Body of pancreas (tissue), 4 donors: ENCODE results near the gene EIF4G2. TPM values are rescaled to one million over a fixed set of nuclear protein-coding genes. Genes with fewer than 3 reads are reported as not detected.

Experiments
- ATAC-seq: fragments of 150-250 bp; one replicate; pipeline ENCODE4 v1.9.1; 2016
- DNase-seq, 4 donors: peaks; one replicate each; pipeline ENCODE4 v3.0.0-alpha.2; 2019
- H3K27ac ChIP-seq, 4 donors: fragments of 200-600 bp; sonication (generic); 1 replicate in 3 of 4; 2 replicates in 1 of 4; pipeline versions ENCODE4 v1.5.1 to v1.6.1; 2016 to 2019; ENCODE audit warnings: mild to moderate bottlenecking in 1 of 4, mixed read lengths in 1 of 4, moderate library complexity in 1 of 4
- H3K27me3 ChIP-seq, 2 donors: fragments of 200-600 bp; sonication (generic); one replicate each; pipeline ENCODE4 v1.6.0; 2016; ENCODE audit warnings: mild to moderate bottlenecking in 1 of 2
- H3K36me3 ChIP-seq, 2 donors: fragments of 200-600 bp; sonication (generic); replicated peaks in 1 of 2; 2 replicates each; pipeline ENCODE4 v1.5.1; 2016; ENCODE audit warnings: low read depth in 2 of 2; ENCODE audit not compliant: insufficient read depth in 1 of 2
- H3K4me1 ChIP-seq: fragments of 200-600 bp; sonication (generic); one replicate; pipeline ENCODE4 v1.6.0; 2016
- H3K4me3 ChIP-seq, 2 donors: fragments of 200-600 bp; sonication (generic); 1 replicate in 1 of 2; 2 replicates in 1 of 2; pipeline ENCODE4 v1.5.1; 2016 to 2019
- H3K9me3 ChIP-seq, 3 donors: fragments of 200-600 bp; sonication (generic); 1 replicate in 2 of 3; 2 replicates in 1 of 3; pipeline ENCODE4 v1.5.1; 2016
- POLR2A ChIP-seq, 3 donors: fragments of 450-650 bp; IDR thresholded peaks; one replicate each; pipeline ENCODE4 v1.6.1; 2016; ENCODE audit warnings: antibody characterized with exemption in 3 of 3, mild to moderate bottlenecking in 2 of 3
- WGBS, 2 donors: methylation state at CpG; one replicate each; pipeline ENCODE4 v1.1.5; 2017; 5-methylcytosine and 5-hydroxymethylcytosine counted together
- intact Hi-C: fragments of 100-400 bp; cut with DNase I; formaldehyde crosslinking; loops from one replicate; pipeline ENCODE4 v1.15.1; 2023
- total RNA-seq, 2 donors: library from RNA; depleted of rRNA; stranded (reverse); fragments of >200 nt; gene quantifications; one replicate each; pipeline ENCODE4 v1.1.0, GENCODE V29; 2016
- TF ChIP-seq, protein P1 (sequence below), 7 experiments: fragments of 450-650 bp in 4 of 7; fragments of 200-600 bp in 3 of 7; sonication (generic) in 3 of 7; IDR thresholded peaks; one replicate each; pipeline ENCODE4 v1.5.1; 2016 to 2019; ENCODE audit warnings: antibody characterized with exemption in 7 of 7

Gene EIF4G2
- total RNA-seq, 2 donors from 2014 or later, result 223 to 230 TPM

DNA sequence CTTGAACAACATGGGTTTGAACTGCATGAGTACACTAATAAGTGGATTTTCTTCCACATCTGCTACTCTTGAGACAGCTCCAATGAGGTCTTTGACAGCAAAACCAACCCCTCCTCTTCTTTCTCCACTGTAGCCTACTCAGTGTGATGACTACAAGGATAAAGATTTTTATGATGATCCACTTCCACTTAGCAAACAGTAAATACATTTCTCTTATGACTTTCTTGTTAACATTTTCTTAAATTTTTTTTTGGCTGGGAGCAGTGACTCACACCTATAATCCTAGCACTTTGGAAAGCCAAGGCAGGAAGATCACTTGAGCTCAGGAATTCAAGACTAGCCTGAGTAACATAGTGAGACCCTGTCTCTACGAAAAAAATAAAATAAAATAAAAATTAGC, 9.9 kb upstream of the EIF4G2 start:
- no peaks in the 10 kb centered on the region for H3K9me3 ChIP-seq

DNA sequence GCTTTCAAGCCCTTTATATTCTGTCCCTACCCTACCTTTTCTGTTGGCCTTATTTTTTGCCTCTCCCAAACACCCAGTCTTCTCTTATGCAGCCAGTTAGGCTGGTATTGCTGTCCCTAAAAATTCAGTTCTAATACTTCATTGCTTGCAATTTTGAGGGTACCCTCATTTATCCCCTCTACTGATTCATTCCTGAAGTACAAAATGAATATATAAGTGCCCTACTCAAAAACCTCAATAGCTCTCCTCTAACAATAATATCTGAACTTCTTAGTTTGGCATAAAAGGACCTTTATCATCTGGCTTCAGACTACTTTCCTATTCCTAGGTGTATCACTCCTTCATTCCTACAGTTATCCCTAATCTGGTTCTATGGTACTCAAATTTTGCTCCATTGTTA, 5.2 kb upstream of the EIF4G2 start:
- peaks cover 6% of the 10 kb centered on the region for H3K4me1 ChIP-seq
- intact Hi-C loops, result no loop called here
- no peak overlapping the region for H3K4me3 ChIP-seq
- H3K9me3 ChIP-seq, result no peaks in the 10 kb centered on the region
- no peaks in the 10 kb centered on the region for H3K27me3 ChIP-seq
- ATAC-seq, result no peak
- TF ChIP-seq, protein P1, sequence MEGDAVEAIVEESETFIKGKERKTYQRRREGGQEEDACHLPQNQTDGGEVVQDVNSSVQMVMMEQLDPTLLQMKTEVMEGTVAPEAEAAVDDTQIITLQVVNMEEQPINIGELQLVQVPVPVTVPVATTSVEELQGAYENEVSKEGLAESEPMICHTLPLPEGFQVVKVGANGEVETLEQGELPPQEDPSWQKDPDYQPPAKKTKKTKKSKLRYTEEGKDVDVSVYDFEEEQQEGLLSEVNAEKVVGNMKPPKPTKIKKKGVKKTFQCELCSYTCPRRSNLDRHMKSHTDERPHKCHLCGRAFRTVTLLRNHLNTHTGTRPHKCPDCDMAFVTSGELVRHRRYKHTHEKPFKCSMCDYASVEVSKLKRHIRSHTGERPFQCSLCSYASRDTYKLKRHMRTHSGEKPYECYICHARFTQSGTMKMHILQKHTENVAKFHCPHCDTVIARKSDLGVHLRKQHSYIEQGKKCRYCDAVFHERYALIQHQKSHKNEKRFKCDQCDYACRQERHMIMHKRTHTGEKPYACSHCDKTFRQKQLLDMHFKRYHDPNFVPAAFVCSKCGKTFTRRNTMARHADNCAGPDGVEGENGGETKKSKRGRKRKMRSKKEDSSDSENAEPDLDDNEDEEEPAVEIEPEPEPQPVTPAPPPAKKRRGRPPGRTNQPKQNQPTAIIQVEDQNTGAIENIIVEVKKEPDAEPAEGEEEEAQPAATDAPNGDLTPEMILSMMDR (IDR thresholded peaks at IDR 0.05), result no peak
- TF ChIP-seq POLR2A (IDR thresholded peaks at IDR 0.05), result no peak
- no peak for DNase-seq
- no peak overlapping the region for H3K27ac ChIP-seq
- H3K36me3 ChIP-seq, result no peaks in the 10 kb centered on the region

More for the DNA sequence above, 9.9 kb upstream of the EIF4G2 start:
- 57 to 68% methylated on average over 1 of the region's 1 CpG for WGBS, 2 donors
- ATAC-seq (no peak), DNase-seq (no peak)
- Histone ChIP-seq H3K27me3 (no peaks in the 10 kb centered on the region), H3K4me3 (no peak overlapping the region), H3K36me3 (no peaks in the 10 kb centered on the region), H3K4me1 (peaks cover under 1% of the 10 kb centered on the region), H3K27ac (no peak overlapping the region)
- intact Hi-C loops, result no loop called here
- no peak for TF ChIP-seq POLR2A (IDR thresholded peaks at IDR 0.05)
- TF ChIP-seq, protein P1 (IDR thresholded peaks at IDR 0.05), result no peak

DNA sequence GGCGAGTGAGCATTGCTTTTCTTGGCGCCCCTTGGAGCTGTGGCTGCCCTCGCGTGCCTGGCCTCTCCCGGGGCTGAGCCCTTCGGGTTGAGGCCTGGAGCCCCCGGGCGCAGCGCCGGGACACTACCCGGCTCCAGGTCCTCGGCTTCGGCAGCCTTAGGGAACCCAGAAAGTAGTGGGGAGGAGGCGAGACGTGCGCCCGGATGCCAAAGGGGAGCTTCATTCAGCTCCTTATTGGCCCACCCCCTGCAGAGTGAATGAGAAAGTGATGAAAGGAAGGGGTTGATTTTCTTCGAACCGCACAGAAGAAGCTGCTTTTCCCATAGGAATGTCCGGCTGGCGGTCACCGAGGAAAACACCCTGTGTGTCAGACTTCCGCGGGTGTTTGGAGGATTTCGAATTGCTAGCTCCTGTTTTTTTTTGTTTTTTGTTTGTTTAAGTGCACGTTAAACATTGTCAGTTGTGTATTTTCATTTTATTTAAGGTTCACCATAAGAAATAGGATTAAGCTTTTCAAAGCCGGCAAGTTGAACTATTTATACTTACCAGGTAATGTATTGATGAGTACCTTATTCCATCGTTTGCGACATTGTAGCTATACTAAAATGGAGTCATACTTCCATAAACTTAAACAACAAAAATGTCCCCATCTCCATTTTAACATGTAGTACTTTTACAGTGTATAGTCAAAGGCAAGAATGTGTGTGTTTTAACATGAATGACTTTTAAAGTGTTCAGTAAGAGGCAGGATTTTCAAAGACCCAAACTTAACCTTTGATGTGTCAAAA, 841 bp upstream of the EIF4G2 start:
- no peaks in the 10 kb centered on the region for H3K9me3 ChIP-seq
- ATAC-seq (peak; percentile 26), DNase-seq (peak in 2 of 4 donors; percentile 32 to 36)
- H3K27ac ChIP-seq, result peak overlapping the region; percentile 75 to 98 (median 96)
- intact Hi-C loops, result no loop called here
- no peak for TF ChIP-seq POLR2A (IDR thresholded peaks at IDR 0.05)
- TF ChIP-seq, protein P1 (IDR thresholded peaks at IDR 0.05), result no peak
- H3K4me1 ChIP-seq, result peaks cover 34% of the 10 kb centered on the region
- 1 to 2% methylated on average over 25 to 29 of the region's 29 CpGs for WGBS, 2 donors
- peaks cover 16 to 20% of the 10 kb centered on the region in 2 donors for H3K36me3 ChIP-seq
- H3K4me3 ChIP-seq, result peak overlapping the region; percentile 29 to 67
- H3K27me3 ChIP-seq, result no peaks in the 10 kb centered on the region

DNA sequence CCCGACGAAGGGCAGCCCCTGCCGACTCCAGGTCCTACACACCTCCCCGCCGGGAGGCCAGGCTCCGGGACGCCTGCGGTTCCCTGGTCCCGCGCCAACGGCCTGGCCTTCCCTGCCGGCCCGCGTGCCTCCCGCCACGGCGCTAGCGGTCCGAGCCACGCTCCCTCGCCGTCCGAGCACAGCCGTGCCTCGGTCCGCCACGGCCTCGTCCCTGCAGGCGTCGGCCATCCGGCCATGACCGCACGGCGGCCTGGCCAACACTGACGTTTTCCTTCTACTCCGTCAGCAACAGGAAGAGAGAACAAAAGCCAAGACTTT, 532 bp downstream of the EIF4G2 start:
- DNase-seq (peak in 1 of 4 donors; percentile 48), ATAC-seq (peak; percentile 12)
- Histone ChIP-seq H3K9me3 (no peaks in the 10 kb centered on the region), H3K4me1 (peaks cover 35% of the 10 kb centered on the region), H3K27me3 (no peaks in the 10 kb centered on the region), H3K4me3 (peak overlapping the region; percentile 83 to 94), H3K36me3 (peaks cover 25 to 28% of the 10 kb centered on the region in 2 donors), H3K27ac (peak overlapping the region; percentile 75 to 98 (median 96))
- intact Hi-C loops, result no loop called here
- no peak for TF ChIP-seq POLR2A (IDR thresholded peaks at IDR 0.05)
- TF ChIP-seq, protein P1 (IDR thresholded peaks at IDR 0.05), result peak in 1 of 7 experiments; percentile 8
- WGBS, 2 donors, result 0 to 20% methylated on average over 1 to 35 of the region's 36 CpGs
